ENCODE data around the gene LILRA2. TPM values are rescaled to one million over a fixed set of nuclear protein-coding genes. Genes with fewer than 3 reads are reported as not detected.
"Not testable (repeated sequence)": the region's sequence is repeated elsewhere in the genome, so short reads cannot be mapped to it uniquely, and the experiment has no call there.

LILRA2 gene
- total and polyA plus RNA-seq, 8 donors: 0.86 to 39.7 (median 1.1) TPM

- ATAC-seq (peak; percentile 47), DNase-seq (no peak)
- Histone ChIP-seq H3K27me3 (peaks cover 0 to 55% of the 10 kb centered on the region in 2 donors), H3K4me3 (peak overlapping the region in 1 of 2 donors; percentile 42), H3K36me3 (peaks cover 0 to 24% of the 10 kb centered on the region in 2 donors), H3K9me3 (no peaks in the 10 kb centered on the region), H3K27ac (peak overlapping the region in 1 of 2 donors; percentile 42), H3K4me1 (peaks cover 0 to 11% of the 10 kb centered on the region in 2 donors)
- intact Hi-C loops (cut with DNase I): no loop called here
- no peak for TF ChIP-seq CTCF (IDR thresholded peaks at IDR 0.05)
These were observed 57.2 kb downstream of the LILRA2 start for GRCh38 chr19:54630782-54631181.

- peaks cover 0 to 11% of the 10 kb centered on the region in 2 donors for H3K4me1 ChIP-seq
- H3K9me3 ChIP-seq; H3K27ac ChIP-seq; DNase-seq; intact Hi-C loops (cut with DNase I); ATAC-seq: not testable (repeated sequence)
- H3K4me3 ChIP-seq: peak overlapping the region in 1 of 2 donors; percentile 42
- H3K27me3 ChIP-seq: peaks cover 0 to 55% of the 10 kb centered on the region in 2 donors
- H3K36me3 ChIP-seq: peaks cover 0 to 24% of the 10 kb centered on the region in 2 donors
These were observed 58.1 kb downstream of the LILRA2 start for GRCh38 chr19:54631489-54632337.

- H3K27me3 ChIP-seq: peaks cover 0 to 55% of the 10 kb centered on the region in 2 donors
- H3K27ac ChIP-seq; ATAC-seq; H3K9me3 ChIP-seq; DNase-seq; intact Hi-C loops (cut with DNase I): not testable (repeated sequence)
- H3K4me3 ChIP-seq: peak overlapping the region in 1 of 2 donors; percentile 42
- peaks cover 0 to 24% of the 10 kb centered on the region in 2 donors for H3K36me3 ChIP-seq
- peaks cover 0 to 11% of the 10 kb centered on the region in 2 donors for H3K4me1 ChIP-seq
These were observed 58.9 kb downstream of the LILRA2 start for GRCh38 chr19:54632517-54632916.

GRCh38 chr19:54633401-54633800 lies 59.8 kb downstream of the LILRA2 start:
- Histone ChIP-seq H3K4me3 (peak overlapping the region in 1 of 2 donors; percentile 42), H3K27me3 (peaks cover 0 to 55% of the 10 kb centered on the region in 2 donors), H3K9me3 (no peaks in the 10 kb centered on the region), H3K4me1 (peaks cover 0 to 11% of the 10 kb centered on the region in 2 donors), H3K27ac (no peak overlapping the region), H3K36me3 (peaks cover 0 to 24% of the 10 kb centered on the region in 2 donors)
- intact Hi-C loops (cut with DNase I): no loop called here
- TF ChIP-seq CTCF (IDR thresholded peaks at IDR 0.05): no peak
- no peak for ATAC-seq
- no peak for DNase-seq

GRCh38 chr19:54636081-54636480 lies 62.5 kb downstream of the LILRA2 start:
- H3K9me3 ChIP-seq; H3K4me3 ChIP-seq; DNase-seq; H3K4me1 ChIP-seq; H3K27ac ChIP-seq; ATAC-seq; intact Hi-C loops (cut with DNase I): not testable (repeated sequence)
- peaks cover 0 to 41% of the 10 kb centered on the region in 2 donors for H3K27me3 ChIP-seq
- H3K36me3 ChIP-seq: peaks cover 0 to 24% of the 10 kb centered on the region in 2 donors

- ATAC-seq (no peak), DNase-seq (no peak)
- Histone ChIP-seq H3K9me3 (no peaks in the 10 kb centered on the region), H3K27ac (no peak overlapping the region), H3K4me1 (peaks cover 0 to 5% of the 10 kb centered on the region in 2 donors), H3K36me3 (peaks cover 0 to 5% of the 10 kb centered on the region in 2 donors), H3K4me3 (no peak overlapping the region), H3K27me3 (peaks cover 0 to 34% of the 10 kb centered on the region in 2 donors)
- intact Hi-C loops (cut with DNase I): no loop called here
- TF ChIP-seq CTCF (IDR thresholded peaks at IDR 0.05): no peak
These were observed 65.1 kb downstream of the LILRA2 start for GRCh38 chr19:54638683-54639082.

Other genes with a start within 250 kb of the LILRA2 start
- gene LILRA4, start 234.6 kb upstream of the LILRA2 start, total RNA-seq: 1 to 10 TPM; 1.8 to 2.3 TPM
- gene LILRA4, start 234.6 kb upstream of the LILRA2 start, polyA plus RNA-seq (ENCODE audit: insufficient read length in 6 of 6): under 1 TPM in 2 of 6 donors, not detected in 4; 0.10 to 0.12 TPM
- 100 to 1,000 TPM in 1 of 2 donors, 10 to 100 TPM in 1; 66.9 to 172 TPM for gene LAIR1, start 208.9 kb upstream of the LILRA2 start, total RNA-seq
- gene LAIR1, start 208.9 kb upstream of the LILRA2 start, polyA plus RNA-seq (ENCODE audit: insufficient read length in 6 of 6): 10 to 100 TPM in 1 of 6 donors, 1 to 10 TPM in 5; 5.0 to 11.1 (median 6.4) TPM
- not detected for gene TTYH1, start 158.3 kb upstream of the LILRA2 start, total RNA-seq
- 10 to 100 TPM in 1 of 6 donors, 1 to 10 TPM in 5; 2.3 to 13.4 (median 4.7) TPM for gene TTYH1, start 158.3 kb upstream of the LILRA2 start, polyA plus RNA-seq (ENCODE audit: insufficient read length in 6 of 6)
- gene LENG8, start 124.6 kb upstream of the LILRA2 start, total RNA-seq: 100 to 1,000 TPM; 138 to 144 TPM
- 100 to 1,000 TPM; 121 to 213 (median 166) TPM for gene LENG8, start 124.6 kb upstream of the LILRA2 start, polyA plus RNA-seq (ENCODE audit: insufficient read length in 6 of 6)
- 1 to 10 TPM; 5.4 to 8.8 TPM for gene LENG9, start 110.0 kb upstream of the LILRA2 start, total RNA-seq
- gene LENG9, start 110.0 kb upstream of the LILRA2 start, polyA plus RNA-seq (ENCODE audit: insufficient read length in 6 of 6): 1 to 10 TPM; 3.2 to 5.3 (median 4.5) TPM
- gene CDC42EP5, start 100.5 kb upstream of the LILRA2 start, total RNA-seq: 10 to 100 TPM; 20.4 to 29.8 TPM
- 10 to 100 TPM; 24.0 to 57.6 (median 33.4) TPM for gene CDC42EP5, start 100.5 kb upstream of the LILRA2 start, polyA plus RNA-seq (ENCODE audit: insufficient read length in 6 of 6)
- gene LAIR2, start 71.0 kb upstream of the LILRA2 start, total RNA-seq: 1 to 10 TPM; 1.0 to 1.4 TPM
- gene LAIR2, start 71.0 kb upstream of the LILRA2 start, polyA plus RNA-seq (ENCODE audit: insufficient read length in 6 of 6): 1 to 10 TPM in 1 of 6 donors, not detected in 5; 3.1 TPM
- 10 to 100 TPM in 1 of 2 donors, 1 to 10 TPM in 1; 1.8 to 13.5 TPM for gene LILRA1, start 19.8 kb downstream of the LILRA2 start, total RNA-seq
- gene LILRA1, start 19.8 kb downstream of the LILRA2 start, polyA plus RNA-seq (ENCODE audit: insufficient read length in 6 of 6): under 1 TPM; 0.45 to 0.76 (median 0.57) TPM
- 10 to 100 TPM; 10.9 to 47.3 TPM for gene LILRB1, start 56.7 kb downstream of the LILRA2 start, total RNA-seq
- 1 to 10 TPM; 1.2 to 2.6 (median 1.4) TPM for gene LILRB1, start 56.7 kb downstream of the LILRA2 start, polyA plus RNA-seq (ENCODE audit: insufficient read length in 6 of 6)
- 10 to 100 TPM; 16.5 to 44.4 TPM for gene LILRB4, start 89.2 kb downstream of the LILRA2 start, total RNA-seq
- 1 to 10 TPM in 3 of 6 donors, under 1 TPM in 3; 0.56 to 1.5 (median 0.98) TPM for gene LILRB4, start 89.2 kb downstream of the LILRA2 start, polyA plus RNA-seq (ENCODE audit: insufficient read length in 6 of 6)
- gene KIR3DL3, start 150.7 kb downstream of the LILRA2 start, total RNA-seq: not detected
- not detected for gene KIR3DL3, start 150.7 kb downstream of the LILRA2 start, polyA plus RNA-seq (ENCODE audit: insufficient read length in 6 of 6)
- gene KIR2DL3, start 164.7 kb downstream of the LILRA2 start, total RNA-seq: under 1 TPM in 1 of 2 donors, not detected in 1; 0.18 TPM
- under 1 TPM in 4 of 6 donors, not detected in 2; 0.10 to 0.23 (median 0.12) TPM for gene KIR2DL3, start 164.7 kb downstream of the LILRA2 start, polyA plus RNA-seq (ENCODE audit: insufficient read length in 6 of 6)
- under 1 TPM; 0.20 to 0.47 TPM for gene KIR2DL1, start 196.0 kb downstream of the LILRA2 start, total RNA-seq
- under 1 TPM in 3 of 6 donors, not detected in 3; 0.14 to 0.28 (median 0.14) TPM for gene KIR2DL1, start 196.0 kb downstream of the LILRA2 start, polyA plus RNA-seq (ENCODE audit: insufficient read length in 6 of 6)
- gene KIR2DL4, start 229.8 kb downstream of the LILRA2 start, total RNA-seq: under 1 TPM in 1 of 2 donors, not detected in 1; 0.76 TPM
- gene KIR2DL4, start 229.8 kb downstream of the LILRA2 start, polyA plus RNA-seq (ENCODE audit: insufficient read length in 6 of 6): not detected
- under 1 TPM; 0.15 to 0.76 TPM for gene KIR3DL1, start 242.7 kb downstream of the LILRA2 start, total RNA-seq
- under 1 TPM in 3 of 6 donors, not detected in 3; 0.08 to 0.15 (median 0.11) TPM for gene KIR3DL1, start 242.7 kb downstream of the LILRA2 start, polyA plus RNA-seq (ENCODE audit: insufficient read length in 6 of 6)